Activated B cell treated with CpG ODN at 0.5 μM for 24 hours (primary cell): Measurements from ENCODE around the gene LOXL1. TPM values are rescaled to one million over a fixed set of nuclear protein-coding genes. Genes with fewer than 3 reads are reported as not detected.

Source experiments
- ATAC-seq: fragments of 200-7000 bp; cut with Tn5 transposase; one replicate; pipeline ENCODE4 v1.10.0; 2021; ENCODE audit warnings: low read depth, mild to moderate bottlenecking, moderate library complexity
- CTCF ChIA-PET: fragments of 350-600 bp; sonication (Branson Sonifier 250); formaldehyde crosslinking; loops from one replicate; lab custom pipeline; 2021; ENCODE audit warnings: antibody characterized with exemption; lab: Charles Lee
- POLR2A ChIA-PET: fragments of 350-600 bp; sonication (Branson Sonifier 250); formaldehyde crosslinking; loops from one replicate; lab custom pipeline; 2021; ENCODE audit warnings: antibody characterized with exemption; lab: Charles Lee
- DNase-seq: peaks from one replicate; pipeline ENCODE4 v3.0.0; 2022
- H3K27ac Mint-ChIP-seq: one replicate; pipeline ENCODE4 v1.8.0; 2020; ENCODE audit warnings: mixed read lengths
- H3K27me3 Mint-ChIP-seq: one replicate; pipeline ENCODE4 v1.8.0; 2021; ENCODE audit warnings: mixed read lengths
- H3K36me3 Mint-ChIP-seq: one replicate; pipeline ENCODE4 v1.8.0; 2021; ENCODE audit warnings: low read depth, mixed read lengths
- H3K4me1 Mint-ChIP-seq: one replicate; pipeline ENCODE4 v1.8.0; 2021; ENCODE audit warnings: mixed read lengths
- H3K4me3 Mint-ChIP-seq: one replicate; pipeline ENCODE4 v1.8.0; 2020; ENCODE audit warnings: mild to moderate bottlenecking, mixed read lengths
- H3K9me3 Mint-ChIP-seq: one replicate; pipeline ENCODE4 v1.8.0; 2020; ENCODE audit warnings: mixed read lengths
- CTCF ChIP-seq: fragments of 200-600 bp; IDR thresholded peaks from one replicate; pipeline ENCODE4 v1.8.0; 2022; ENCODE audit warnings: antibody characterized with exemption, mild to moderate bottlenecking
- intact Hi-C: fragments of 100-400 bp; cut with micrococcal nuclease; formaldehyde crosslinking; loops from one replicate; pipeline ENCODE4 v1.15.1; 2024
- total RNA-seq: library from RNA; stranded (reverse); gene quantifications from 2 replicates; pipeline ENCODE4 v1.2.3, GENCODE V29; 2022

Gene LOXL1
- total RNA-seq, 1 donor from 2014 or later: 1.1 TPM

GRCh38 chr15:73996939-73997338 lies 70.7 kb downstream of the LOXL1 start:
- TF ChIP-seq CTCF: no peak
- Mint-ChIP-seq H3K4me3 (peak overlapping the region; percentile 91), H3K36me3 (peaks cover 36% of the 10 kb centered on the region), H3K27ac (peak overlapping the region; percentile 91), H3K9me3 (no peaks in the 10 kb centered on the region), H3K27me3 (no peaks in the 10 kb centered on the region), H3K4me1 (peaks cover 72% of the 10 kb centered on the region)
- intact Hi-C loops: loop anchor here (1.0 kb wide), 1 partner anchor 10 kb away; no protein-coding TSS in a partner anchor
- CTCF ChIA-PET: interaction anchor here (1.5 kb wide), 1 partner anchor 25 kb away, joined by 11 read pairs; no protein-coding TSS in a partner anchor
- DNase-seq (no peak), ATAC-seq (no peak)
- POLR2A ChIA-PET: interaction anchor here (3.4 kb wide), 1 partner anchor 10 kb away, joined by 39 read pairs; no protein-coding TSS in a partner anchor

GRCh38 chr15:73997986-73998385 lies 71.7 kb downstream of the LOXL1 start:
- Mint-ChIP-seq H3K27ac (peak overlapping the region; percentile 18), H3K4me3 (no peak overlapping the region), H3K9me3 (no peaks in the 10 kb centered on the region), H3K27me3 (no peaks in the 10 kb centered on the region), H3K36me3 (peaks cover 41% of the 10 kb centered on the region), H3K4me1 (peaks cover 64% of the 10 kb centered on the region)
- ChIA-PET CTCF (no interaction called here), POLR2A (interaction anchor here (1.2 kb wide), 1 partner anchor 10 kb away, joined by 3 read pairs; no protein-coding TSS in a partner anchor)
- no peak for DNase-seq
- ATAC-seq: no peak
- TF ChIP-seq CTCF: no peak
- intact Hi-C loops: loop anchor here (1.0 kb wide), 1 partner anchor 9 kb away; no protein-coding TSS in a partner anchor

Other genes starting within 250 kb of the LOXL1 start
- gene CD276, start 242.1 kb upstream of the LOXL1 start, total RNA-seq: 0.38 TPM in 1 of 2 replicates, not detected in the other
- not detected in 2 replicates for gene INSYN1, start 173.1 kb upstream of the LOXL1 start, total RNA-seq
- not detected in 2 replicates for gene TBC1D21, start 52.9 kb upstream of the LOXL1 start, total RNA-seq
- 8.9 and 10.6 TPM in 2 replicates for gene STOML1, start 65.8 kb downstream of the LOXL1 start, total RNA-seq
- 58.1 and 62.4 TPM in 2 replicates for gene PML, start 68.3 kb downstream of the LOXL1 start, total RNA-seq
- not detected in 2 replicates for gene GOLGA6A, start 156.1 kb downstream of the LOXL1 start, total RNA-seq
- not detected in 2 replicates for gene ISLR2, start 204.1 kb downstream of the LOXL1 start, total RNA-seq
- not detected in 2 replicates for gene ISLR, start 247.2 kb downstream of the LOXL1 start, total RNA-seq